Epithelial cell of umbilical artery (primary cell): ENCODE measurements around the gene C1QTNF3. TPM values are rescaled to one million over a fixed set of nuclear protein-coding genes. Genes with fewer than 3 reads are reported as not detected.

ENCODE experiments used
- total RNA-seq: library from RNA; depleted of rRNA; stranded (reverse); fragments of >200 nt; gene quantifications from 2 replicates; pipeline ENCODE4 v1.2.3, GENCODE V29; 2014

Gene C1QTNF3
- under 0.01 and 0.65 TPM in 2 replicates for total RNA-seq

GRCh38 chr5:34043099-34043876, at the start of gene C1QTNF3:
C1QTNF3 (minus strand) TSS chr5:34043213; CDS start chr5:34043125, 88 bp downstream.

GRCh38 chr5:34007621-34008600, 35.1 kb downstream of the C1QTNF3 start, which contains the start of gene AMACR:
AMACR (minus strand) TSS chr5:34008050; CDS start chr5:34008019, 31 bp downstream.

GRCh38 chr5:33984671-33985124, 58.3 kb downstream of the C1QTNF3 start, which contains the start of gene SLC45A2:
SLC45A2 (minus strand) TSS chr5:33984693; CDS start chr5:33984583, 110 bp downstream.

Other genes with a start within 250 kb of the C1QTNF3 start
- gene ADAMTS12, start 151.2 kb downstream of the C1QTNF3 start, total RNA-seq: 0.32 and 0.46 TPM in 2 replicates
- not detected in 2 replicates for gene RXFP3, start 106.8 kb downstream of the C1QTNF3 start, total RNA-seq
- gene SLC45A2, start 58.5 kb downstream of the C1QTNF3 start, total RNA-seq: not detected in 2 replicates
- gene AMACR, start 35.2 kb downstream of the C1QTNF3 start, total RNA-seq: 9.4 and 13.2 TPM in 2 replicates